Type B pancreatic cell (in vitro differentiated cells): Measurements from ENCODE around the gene SNRNP200. TPM values are rescaled to one million over a fixed set of nuclear protein-coding genes. Genes with fewer than 3 reads are reported as not detected.

Experiments used
- DNase-seq: peaks from one replicate; pipeline ENCODE4 v3.0.0; 2021; ENCODE audit warnings: mixed read lengths; ENCODE audit not compliant: unreplicated experiment; ENCODE audit errors: extremely low spot score
- H3K27ac Mint-ChIP-seq: 2 replicates; pipeline ENCODE4 v1.8.0; 2021; ENCODE audit warnings: mild to moderate bottlenecking, mixed read lengths
- H3K27me3 Mint-ChIP-seq: 2 replicates; pipeline ENCODE4 v1.8.0; 2021; ENCODE audit warnings: mixed read lengths
- H3K36me3 Mint-ChIP-seq: 2 replicates; pipeline ENCODE4 v1.8.0; 2021; ENCODE audit warnings: mixed read lengths
- H3K4me1 Mint-ChIP-seq: one replicate; pipeline ENCODE4 v1.8.0; 2021; ENCODE audit warnings: mixed read lengths; ENCODE audit not compliant: unreplicated experiment
- H3K4me3 Mint-ChIP-seq: 2 replicates; pipeline ENCODE4 v1.8.0; 2021; ENCODE audit warnings: mild to moderate bottlenecking, mixed read lengths
- H3K9me3 Mint-ChIP-seq: 2 replicates; pipeline ENCODE4 v1.8.0; 2021; ENCODE audit warnings: mixed read lengths
- total RNA-seq: library from RNA; stranded (reverse); gene quantifications from 2 replicates; pipeline ENCODE4 v1.2.1, GENCODE V29; 2021; ENCODE audit warnings: low replicate concordance
- TF ChIP-seq, protein P1 (sequence below): fragments of 200-600 bp; sonication (generic); conservative IDR thresholded peaks from 2 replicates; pipeline ENCODE4 v1.5.0; 2021; ENCODE audit warnings: antibody characterized with exemption, mild to moderate bottlenecking

SNRNP200 gene
- total RNA-seq, 1 donor from 2014 or later: 184 TPM

DNA sequence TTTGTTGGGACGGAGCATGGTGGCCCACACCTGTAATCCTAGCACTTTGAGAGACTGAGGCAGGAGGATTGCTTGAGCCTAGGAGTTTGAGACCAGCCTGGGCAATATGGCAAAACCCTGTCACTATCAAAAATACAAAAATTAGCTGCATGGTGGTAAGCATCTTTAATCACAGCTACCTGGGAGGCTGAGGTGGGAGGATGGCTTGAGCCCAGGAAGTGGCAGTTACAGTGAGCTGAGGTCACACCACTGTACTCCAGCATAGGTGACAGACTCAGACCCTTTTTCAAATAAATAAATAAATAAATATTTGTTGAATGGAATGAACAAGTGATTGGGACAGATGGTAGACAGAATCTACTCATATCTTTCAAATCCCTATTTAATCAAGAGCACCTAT, 14.1 kb upstream of the SNRNP200 start:
- TF ChIP-seq, protein P1, sequence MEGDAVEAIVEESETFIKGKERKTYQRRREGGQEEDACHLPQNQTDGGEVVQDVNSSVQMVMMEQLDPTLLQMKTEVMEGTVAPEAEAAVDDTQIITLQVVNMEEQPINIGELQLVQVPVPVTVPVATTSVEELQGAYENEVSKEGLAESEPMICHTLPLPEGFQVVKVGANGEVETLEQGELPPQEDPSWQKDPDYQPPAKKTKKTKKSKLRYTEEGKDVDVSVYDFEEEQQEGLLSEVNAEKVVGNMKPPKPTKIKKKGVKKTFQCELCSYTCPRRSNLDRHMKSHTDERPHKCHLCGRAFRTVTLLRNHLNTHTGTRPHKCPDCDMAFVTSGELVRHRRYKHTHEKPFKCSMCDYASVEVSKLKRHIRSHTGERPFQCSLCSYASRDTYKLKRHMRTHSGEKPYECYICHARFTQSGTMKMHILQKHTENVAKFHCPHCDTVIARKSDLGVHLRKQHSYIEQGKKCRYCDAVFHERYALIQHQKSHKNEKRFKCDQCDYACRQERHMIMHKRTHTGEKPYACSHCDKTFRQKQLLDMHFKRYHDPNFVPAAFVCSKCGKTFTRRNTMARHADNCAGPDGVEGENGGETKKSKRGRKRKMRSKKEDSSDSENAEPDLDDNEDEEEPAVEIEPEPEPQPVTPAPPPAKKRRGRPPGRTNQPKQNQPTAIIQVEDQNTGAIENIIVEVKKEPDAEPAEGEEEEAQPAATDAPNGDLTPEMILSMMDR: no peak
- Mint-ChIP-seq H3K4me3 (no peak overlapping the region), H3K36me3 (no peaks in the 10 kb centered on the region), H3K27me3 (peaks cover 52% of the 10 kb centered on the region), H3K4me1 (peaks cover 4% of the 10 kb centered on the region), H3K27ac (no peak overlapping the region), H3K9me3 (no peaks in the 10 kb centered on the region)
- DNase-seq: no peak

DNA sequence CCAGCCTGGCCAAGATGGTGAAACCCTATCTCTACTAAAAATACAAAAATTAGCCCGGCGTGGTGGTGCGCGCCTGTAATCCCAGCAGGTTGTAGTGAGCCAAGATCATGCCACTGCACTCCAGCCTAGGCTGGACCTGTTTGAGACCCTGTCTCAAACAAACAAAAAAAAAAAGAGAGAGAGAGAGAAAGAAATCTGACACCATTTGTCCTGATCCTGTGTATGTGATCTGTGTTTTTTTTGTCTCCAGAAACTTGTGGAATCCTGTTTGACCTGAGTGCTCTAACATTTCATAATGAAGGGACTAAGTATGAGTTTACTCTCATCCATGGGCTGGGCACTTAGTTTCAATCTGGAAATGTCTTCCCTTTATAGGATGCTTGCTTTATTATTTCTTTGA, 13.4 kb upstream of the SNRNP200 start:
- DNase-seq: no peak
- H3K4me3 Mint-ChIP-seq: no peak overlapping the region

DNA sequence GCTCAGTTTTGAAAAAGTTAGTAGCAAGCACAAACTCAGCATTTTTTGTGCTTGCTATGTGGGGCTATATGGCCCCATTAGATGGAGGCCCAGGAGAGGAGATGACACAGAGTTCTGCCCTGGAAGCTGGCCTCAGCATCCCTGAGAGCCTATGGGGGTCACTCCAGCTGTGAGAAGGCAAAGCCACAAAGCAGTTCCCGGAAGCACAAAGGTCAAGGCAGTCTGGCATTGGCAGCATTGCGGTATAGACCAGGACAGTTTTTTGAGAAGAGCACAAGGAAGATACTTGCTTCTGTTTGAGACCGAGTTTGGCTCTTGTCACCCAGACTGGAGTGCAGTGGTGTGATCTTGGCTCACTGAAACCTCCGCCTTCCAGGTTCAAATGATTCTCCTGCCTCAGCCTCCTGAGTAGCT, 12.2 kb upstream of the SNRNP200 start:
- no peaks in the 10 kb centered on the region for H3K9me3 Mint-ChIP-seq
- no peak overlapping the region for H3K27ac Mint-ChIP-seq
- no peaks in the 10 kb centered on the region for H3K36me3 Mint-ChIP-seq
- H3K27me3 Mint-ChIP-seq: peaks cover 40% of the 10 kb centered on the region
- TF ChIP-seq, protein P1: no peak
- H3K4me3 Mint-ChIP-seq: no peak overlapping the region
- DNase-seq: no peak
- H3K4me1 Mint-ChIP-seq: peaks cover 4% of the 10 kb centered on the region

More for the DNA sequence above, 13.4 kb upstream of the SNRNP200 start:
- Mint-ChIP-seq H3K36me3 (no peaks in the 10 kb centered on the region), H3K27me3 (peaks cover 47% of the 10 kb centered on the region), H3K9me3 (no peaks in the 10 kb centered on the region), H3K27ac (no peak overlapping the region), H3K4me1 (peaks cover 4% of the 10 kb centered on the region)
- TF ChIP-seq, protein P1: no peak

DNA sequence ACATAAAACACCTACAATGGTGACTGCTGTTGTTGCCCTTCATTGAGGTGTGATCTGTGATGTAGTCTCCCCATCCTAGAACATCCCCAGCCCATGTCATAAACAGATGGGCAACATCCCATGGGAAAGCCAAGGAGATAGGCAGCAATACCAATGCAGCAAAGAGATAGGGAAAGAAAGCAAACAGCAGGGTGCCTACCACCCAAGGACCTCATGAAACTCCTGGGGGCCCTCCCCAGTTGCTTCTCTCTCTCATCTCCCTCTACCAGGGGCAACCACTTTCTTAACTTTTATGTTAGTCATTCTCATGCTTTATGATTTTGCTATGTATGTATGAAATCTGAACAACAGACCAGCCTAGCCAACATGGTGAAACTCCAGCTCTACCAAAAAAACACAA, 11.7 kb upstream of the SNRNP200 start:
- peaks cover 42% of the 10 kb centered on the region for H3K27me3 Mint-ChIP-seq
- no peak overlapping the region for H3K4me3 Mint-ChIP-seq
- peaks cover 4% of the 10 kb centered on the region for H3K4me1 Mint-ChIP-seq
- H3K9me3 Mint-ChIP-seq: no peaks in the 10 kb centered on the region
- H3K27ac Mint-ChIP-seq: no peak overlapping the region
- no peak for DNase-seq
- H3K36me3 Mint-ChIP-seq: no peaks in the 10 kb centered on the region
- TF ChIP-seq, protein P1: no peak

DNA sequence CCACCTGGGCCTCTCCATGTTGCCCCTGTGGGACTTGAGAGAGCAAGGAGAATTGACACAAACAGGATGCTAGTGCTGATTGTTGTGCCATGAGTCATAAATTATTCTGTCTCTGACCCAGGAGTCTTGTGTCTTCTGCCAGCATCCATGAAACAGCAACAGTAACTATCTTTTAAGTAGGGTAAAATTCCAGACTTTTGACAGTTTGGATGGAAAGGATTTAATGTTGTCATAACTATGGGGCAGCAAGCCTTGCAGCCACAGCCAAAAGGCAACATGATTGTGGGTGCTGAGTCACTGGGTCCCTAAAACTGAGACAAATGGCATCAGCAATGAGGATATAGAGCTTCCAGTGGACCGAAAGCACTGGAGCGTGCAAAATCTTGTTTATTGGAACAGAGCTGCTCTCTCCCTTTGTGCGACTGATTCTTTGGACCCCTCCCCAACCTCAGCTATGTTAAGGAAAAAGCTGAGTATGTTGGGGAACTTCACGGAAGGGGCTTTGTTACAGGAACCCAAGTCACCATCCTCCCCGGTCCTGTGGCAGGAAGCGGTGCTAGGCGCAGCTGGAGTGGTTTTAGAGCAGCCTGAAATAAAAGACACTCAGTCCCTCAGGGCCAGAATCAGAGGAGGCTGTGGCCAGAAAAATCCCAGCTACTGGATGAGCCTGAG, 10.2 kb upstream of the SNRNP200 start:
- H3K4me3 Mint-ChIP-seq: no peak overlapping the region
- no peaks in the 10 kb centered on the region for H3K36me3 Mint-ChIP-seq
- TF ChIP-seq, protein P1: no peak
- H3K4me1 Mint-ChIP-seq: no peaks in the 10 kb centered on the region
- no peak for DNase-seq
- H3K27ac Mint-ChIP-seq: no peak overlapping the region
- H3K27me3 Mint-ChIP-seq: peaks cover 35% of the 10 kb centered on the region
- no peaks in the 10 kb centered on the region for H3K9me3 Mint-ChIP-seq
